Measurements from ENCODE around the gene WDPCP.
"Not testable (repeated sequence)": the region's sequence is repeated elsewhere in the genome, so short reads cannot be mapped to it uniquely, and the experiment has no call there.

WDPCP gene

DNA sequence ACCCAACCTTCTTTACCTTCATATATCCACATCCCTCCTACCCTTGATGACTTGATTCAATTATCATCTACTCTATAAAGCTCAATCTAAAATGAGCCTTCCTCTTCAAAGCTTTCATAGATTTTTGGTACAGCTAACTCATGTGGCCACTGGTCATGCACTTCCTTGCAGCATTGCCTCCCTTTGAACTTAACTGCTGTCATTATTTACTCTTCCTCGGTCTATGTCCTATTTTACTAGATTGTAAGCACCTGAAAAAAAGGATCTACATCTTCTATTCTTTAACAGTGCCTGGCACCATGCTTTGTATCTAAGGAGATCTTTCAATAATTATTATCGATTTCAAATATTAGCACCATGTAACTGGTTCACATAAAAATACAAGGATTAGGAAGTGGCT, 31.1 kb upstream of the WDPCP start:
- no peak overlapping the region for H3K4me3 ChIP-seq (ENCODE audit: low read depth, low read length)
- in situ Hi-C loops (cut with HindIII; ENCODE audit: low sequenced_read_pairs) = no loop called here
- TF ChIP-seq, protein P1, sequence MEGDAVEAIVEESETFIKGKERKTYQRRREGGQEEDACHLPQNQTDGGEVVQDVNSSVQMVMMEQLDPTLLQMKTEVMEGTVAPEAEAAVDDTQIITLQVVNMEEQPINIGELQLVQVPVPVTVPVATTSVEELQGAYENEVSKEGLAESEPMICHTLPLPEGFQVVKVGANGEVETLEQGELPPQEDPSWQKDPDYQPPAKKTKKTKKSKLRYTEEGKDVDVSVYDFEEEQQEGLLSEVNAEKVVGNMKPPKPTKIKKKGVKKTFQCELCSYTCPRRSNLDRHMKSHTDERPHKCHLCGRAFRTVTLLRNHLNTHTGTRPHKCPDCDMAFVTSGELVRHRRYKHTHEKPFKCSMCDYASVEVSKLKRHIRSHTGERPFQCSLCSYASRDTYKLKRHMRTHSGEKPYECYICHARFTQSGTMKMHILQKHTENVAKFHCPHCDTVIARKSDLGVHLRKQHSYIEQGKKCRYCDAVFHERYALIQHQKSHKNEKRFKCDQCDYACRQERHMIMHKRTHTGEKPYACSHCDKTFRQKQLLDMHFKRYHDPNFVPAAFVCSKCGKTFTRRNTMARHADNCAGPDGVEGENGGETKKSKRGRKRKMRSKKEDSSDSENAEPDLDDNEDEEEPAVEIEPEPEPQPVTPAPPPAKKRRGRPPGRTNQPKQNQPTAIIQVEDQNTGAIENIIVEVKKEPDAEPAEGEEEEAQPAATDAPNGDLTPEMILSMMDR (IDR thresholded peaks at IDR 0.05; ENCODE audit: low read depth, low read length, missing control alignments) = no peak
- no peak for DNase-seq (ENCODE audit: low read depth)

DNA sequence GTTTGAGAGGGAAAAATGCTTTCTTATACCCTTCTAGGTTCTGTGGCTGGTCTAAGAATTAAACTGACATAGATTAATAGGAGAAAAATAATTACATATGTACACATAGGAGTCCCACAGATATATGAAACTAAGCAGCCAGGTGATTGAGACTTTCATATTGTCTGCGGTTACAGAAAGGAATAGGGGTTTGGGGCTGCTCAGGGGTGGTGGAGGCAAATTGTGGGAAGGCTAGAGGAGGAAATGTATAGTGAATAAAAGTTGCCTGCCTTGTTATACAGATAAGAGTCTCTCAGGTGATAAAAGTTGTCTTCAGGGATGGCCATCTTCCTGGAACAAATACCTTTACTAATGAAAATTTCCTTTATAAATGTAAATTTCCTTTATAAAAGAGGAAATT, 29.1 kb upstream of the WDPCP start:
- in situ Hi-C loops (cut with HindIII; ENCODE audit: low sequenced_read_pairs) = no loop called here
- H3K4me3 ChIP-seq (ENCODE audit: low read depth, low read length) = no peak overlapping the region
- TF ChIP-seq, protein P1 (IDR thresholded peaks at IDR 0.05; ENCODE audit: low read depth, low read length, missing control alignments) = no peak

DNA sequence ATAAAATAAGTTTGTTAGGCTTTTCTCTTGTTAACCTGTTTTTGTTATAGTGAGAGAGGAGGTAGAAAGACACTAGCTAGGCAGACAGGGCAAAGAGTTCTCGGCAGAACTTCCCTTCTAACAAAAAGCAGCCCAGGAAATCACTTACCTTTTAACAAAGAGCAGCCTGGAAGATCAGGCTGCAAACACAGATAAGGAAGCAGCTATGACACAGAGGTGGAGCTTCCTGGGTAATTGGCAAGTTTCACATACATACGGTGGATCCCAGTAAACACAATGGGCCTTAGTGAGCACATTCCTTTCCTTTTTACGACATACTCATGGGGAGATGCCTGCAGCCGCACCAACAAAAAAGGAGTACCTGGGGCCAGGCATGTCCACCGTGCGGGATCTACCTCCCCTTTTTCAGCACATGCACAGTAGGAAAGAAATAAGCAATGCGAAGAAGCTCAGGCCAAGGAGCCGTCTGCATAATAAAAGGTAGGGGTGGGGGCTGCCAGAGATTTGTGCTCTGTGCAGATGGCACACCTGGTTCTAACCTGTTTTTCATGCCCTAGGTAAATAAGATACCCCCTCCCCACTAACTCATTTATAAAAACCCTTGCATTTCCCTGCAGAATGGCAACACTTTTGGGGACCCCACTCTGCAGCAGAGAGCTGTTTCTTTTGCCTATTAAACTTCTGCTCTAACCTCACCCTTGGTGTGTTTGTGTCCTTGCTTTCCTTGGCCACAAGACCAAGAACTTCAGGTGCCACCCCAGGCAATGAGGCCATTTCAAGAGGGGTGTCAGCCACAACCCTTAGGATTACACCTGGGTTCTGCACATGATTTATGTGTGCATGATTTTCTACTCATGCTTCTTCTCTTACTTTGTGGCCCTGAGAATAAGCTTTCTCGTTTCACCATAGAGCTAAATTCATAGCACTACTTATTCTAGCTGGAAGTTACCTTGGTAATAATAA, 27.0 kb upstream of the WDPCP start:
- H3K4me3 ChIP-seq (ENCODE audit: low read depth, low read length) = no peak overlapping the region
- in situ Hi-C loops (cut with HindIII; ENCODE audit: low sequenced_read_pairs) = no loop called here
- DNase-seq (ENCODE audit: low read depth) = no peak
- TF ChIP-seq, protein P1 (IDR thresholded peaks at IDR 0.05; ENCODE audit: low read depth, low read length, missing control alignments) = no peak

More for the DNA sequence above, 29.1 kb upstream of the WDPCP start:
- DNase-seq (ENCODE audit: low read depth) = no peak

DNA sequence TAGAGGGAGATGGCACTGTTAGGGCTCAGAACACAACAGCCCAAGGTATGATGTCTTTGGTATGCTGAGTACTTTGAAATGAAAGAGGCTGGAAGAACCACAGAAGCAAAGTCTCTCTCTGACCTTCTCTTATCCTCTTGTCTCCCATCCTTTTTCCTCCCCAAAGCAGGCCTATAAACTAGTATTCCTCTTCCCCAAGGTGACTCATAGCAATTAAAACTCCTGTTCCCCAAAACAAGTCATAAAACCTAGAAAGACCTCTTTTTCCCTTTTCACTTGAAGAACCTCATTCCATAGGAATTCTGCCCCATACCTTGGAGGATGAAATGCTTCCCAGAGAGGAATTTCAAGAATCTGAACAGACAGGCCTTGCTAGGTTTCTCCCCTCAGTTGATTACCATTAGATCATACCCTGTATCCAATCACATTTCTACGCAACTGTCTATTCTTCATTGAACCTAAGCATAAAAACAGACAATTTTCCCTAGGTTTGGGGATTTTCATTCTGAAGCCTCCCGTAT, 26.2 kb upstream of the WDPCP start:
- no peak for DNase-seq (ENCODE audit: low read depth)
- TF ChIP-seq, protein P1 (IDR thresholded peaks at IDR 0.05; ENCODE audit: low read depth, low read length, missing control alignments) = no peak
- no peak overlapping the region for H3K4me3 ChIP-seq (ENCODE audit: low read depth, low read length)
- in situ Hi-C loops (cut with HindIII; ENCODE audit: low sequenced_read_pairs) = no loop called here

DNA sequence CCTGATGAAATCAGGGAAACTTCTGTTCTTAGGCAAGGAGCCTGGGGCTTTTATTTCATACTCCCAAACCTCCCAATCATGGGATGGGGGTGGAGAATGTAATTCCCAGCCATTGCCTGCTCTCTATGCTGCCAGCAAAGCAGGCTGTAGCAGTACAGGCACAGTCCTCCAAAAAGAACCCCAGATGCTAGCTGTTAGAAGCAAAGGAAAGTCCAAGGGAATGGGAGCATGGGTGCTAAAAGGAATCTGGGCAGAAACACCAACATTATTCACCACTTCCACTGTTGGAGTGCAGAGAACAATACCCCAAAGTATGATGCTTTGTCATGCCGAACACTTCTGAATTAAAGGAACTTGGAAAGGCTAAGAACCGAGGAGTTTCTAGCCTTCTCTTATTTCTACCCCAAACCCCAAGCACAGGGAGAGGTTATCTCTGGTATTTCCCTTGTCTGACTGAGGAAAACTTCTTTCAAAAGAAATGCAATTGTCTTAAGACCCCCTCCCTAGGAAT, 25.2 kb upstream of the WDPCP start:
- DNase-seq (ENCODE audit: low read depth) = no peak
- H3K4me3 ChIP-seq (ENCODE audit: low read depth, low read length) = no peak overlapping the region
- in situ Hi-C loops (cut with HindIII; ENCODE audit: low sequenced_read_pairs) = no loop called here
- TF ChIP-seq, protein P1 (IDR thresholded peaks at IDR 0.05; ENCODE audit: low read depth, low read length, missing control alignments) = no peak

DNA sequence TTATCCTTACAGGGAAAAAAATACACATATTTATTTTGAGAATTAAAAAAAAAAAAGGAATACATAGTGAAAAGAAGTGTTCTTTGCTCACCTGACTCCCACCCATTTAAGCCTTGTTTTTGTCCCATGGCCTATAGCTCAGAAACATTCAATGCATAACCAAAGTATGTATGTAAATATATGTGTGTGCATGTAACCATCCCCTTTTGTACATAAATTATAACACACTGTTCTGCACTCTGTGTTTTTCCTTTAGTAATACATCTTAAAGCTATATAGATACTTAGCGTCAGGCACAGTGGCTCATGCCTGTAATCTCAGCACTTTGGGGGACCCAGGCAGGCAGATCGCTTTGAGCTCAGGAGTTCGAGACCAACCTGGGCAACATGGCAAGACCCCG, 22.2 kb upstream of the WDPCP start:
- in situ Hi-C loops (cut with HindIII; ENCODE audit: low sequenced_read_pairs) = no loop called here

DNA sequence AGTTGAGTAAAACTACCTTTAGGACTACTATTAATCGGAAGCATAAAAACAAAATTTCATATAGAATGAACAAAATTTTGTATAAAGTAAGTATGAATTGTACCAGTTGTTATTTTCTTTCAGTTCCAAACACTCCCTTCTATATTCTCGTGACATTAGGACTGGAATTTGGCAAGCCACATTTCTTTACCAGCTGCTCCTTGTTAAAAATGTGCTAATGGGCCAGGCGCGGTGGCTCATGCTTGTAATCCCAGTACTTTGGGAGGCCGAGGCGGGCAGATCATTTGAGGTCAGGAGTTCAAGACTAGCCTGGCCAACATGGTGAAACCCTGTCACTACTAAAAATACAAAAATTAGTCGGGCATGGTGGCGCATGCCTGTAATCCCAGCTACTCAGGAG, 20.6 kb upstream of the WDPCP start:
- in situ Hi-C loops (cut with HindIII; ENCODE audit: low sequenced_read_pairs); H3K4me3 ChIP-seq (ENCODE audit: low read depth, low read length); DNase-seq (ENCODE audit: low read depth): not testable (repeated sequence)

More for the DNA sequence above, 22.2 kb upstream of the WDPCP start:
- TF ChIP-seq, protein P1 (IDR thresholded peaks at IDR 0.05; ENCODE audit: low read depth, low read length, missing control alignments) = no peak
- DNase-seq (ENCODE audit: low read depth) = no peak
- H3K4me3 ChIP-seq (ENCODE audit: low read depth, low read length) = no peak overlapping the region
